Uterus (tissue), 4 donors: Measurements from ENCODE around the gene UBE2R2. TPM values are rescaled to one million over a fixed set of nuclear protein-coding genes. Genes with fewer than 3 reads are reported as not detected.
A peak's percentile ranks its signal among the peaks of the same experiment; 100 is the strongest.

Experiments
- DNase-seq, 2 donors: peaks; one replicate each; pipeline ENCODE4 v3.0.0-alpha.2; 2019 to 2020
- H3K27ac ChIP-seq, 2 donors: fragments of 200-600 bp; sonication (generic); 1 replicate in 1 of 2; 2 replicates in 1 of 2; pipeline ENCODE4 v1.5.1; 2016 to 2018
- H3K27me3 ChIP-seq, 2 donors: fragments of 200-600 bp; sonication (generic); one replicate each; pipeline ENCODE4 v1.5.1; 2018 to 2019; ENCODE audit warnings: control low read depth in 1 of 2
- H3K36me3 ChIP-seq, 2 donors: fragments of 200-600 bp; sonication (generic); one replicate each; pipeline ENCODE4 v1.5.1; 2019; ENCODE audit warnings: control low read depth in 1 of 2
- H3K4me1 ChIP-seq, 2 donors: fragments of 200-600 bp; sonication (generic); one replicate each; pipeline ENCODE4 v1.5.1; 2018 to 2019; ENCODE audit warnings: control low read depth in 1 of 2
- H3K4me3 ChIP-seq, 2 donors: fragments of 200-600 bp; sonication (generic); 1 replicate in 1 of 2; 2 replicates in 1 of 2; pipeline ENCODE4 v1.5.1; 2018 to 2019; ENCODE audit warnings: mild to moderate bottlenecking in 1 of 2
- H3K9me3 ChIP-seq, 2 donors: fragments of 200-600 bp; sonication (generic); one replicate each; pipeline ENCODE4 v1.5.1; 2019; ENCODE audit warnings: control low read depth in 1 of 2
- POLR2A ChIP-seq, 2 donors: fragments of 450-650 bp; IDR thresholded peaks; one replicate each; pipeline ENCODE4 v1.6.1; 2016; ENCODE audit warnings: antibody characterized with exemption in 2 of 2, mild to moderate bottlenecking in 1 of 2, moderate library complexity in 1 of 2
- intact Hi-C: fragments of 100-400 bp; cut with DNase I; formaldehyde crosslinking; loops from one replicate; pipeline ENCODE4 v1.15.1; 2023; ENCODE audit warnings: low total_unique reads
- total RNA-seq, 4 donors: library from RNA; depleted of rRNA in 3 of 4; stranded (reverse); fragments of >200 nt in 3 of 4; gene quantifications; one replicate each; pipeline versions ENCODE4 v1.1.0 to v1.2.4, GENCODE V29; 2014 to 2023
- TF ChIP-seq, protein P1 (sequence below), 4 experiments: fragments of 200-600 bp in 2 of 4; fragments of 450-650 bp in 2 of 4; sonication (generic) in 2 of 4; IDR thresholded peaks; one replicate each; pipeline ENCODE4 v1.5.1; 2016 to 2019; ENCODE audit warnings: antibody characterized with exemption in 4 of 4, mild to moderate bottlenecking in 2 of 4, moderate library complexity in 1 of 4
- donor health status: DM: yes; HTN: yes; CAD: no.

The UBE2R2 gene
- total RNA-seq, 4 donors from 2014 or later, result 5.4 to 46.9 (median 22.1) TPM

DNA sequence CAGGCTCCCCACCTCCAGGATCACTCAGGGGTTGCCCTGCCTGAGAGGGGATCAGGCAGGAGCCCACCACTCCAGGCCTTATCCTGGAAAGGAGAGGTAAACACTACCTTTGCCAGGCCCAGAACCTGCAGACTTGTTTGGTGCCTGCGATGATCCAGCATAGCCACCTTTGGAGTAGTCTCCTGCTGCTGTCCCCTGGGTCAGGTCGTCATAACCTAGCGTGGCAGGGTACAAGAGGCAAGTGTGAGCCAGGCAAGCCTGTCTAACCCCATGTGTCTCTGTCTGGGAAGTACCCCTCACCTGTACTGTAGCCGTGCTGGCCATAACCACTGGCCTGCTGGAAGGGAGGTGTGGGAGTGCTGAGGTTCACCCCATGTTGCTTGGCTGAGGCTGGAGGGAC lies 106.1 kb downstream of the UBE2R2 start:
- Histone ChIP-seq H3K4me3 (no peak overlapping the region), H3K4me1 (no peaks in the 10 kb centered on the region), H3K36me3 (no peaks in the 10 kb centered on the region), H3K27me3 (no peaks in the 10 kb centered on the region), H3K27ac (no peak overlapping the region), H3K9me3 (no peaks in the 10 kb centered on the region)
- intact Hi-C loops, result no loop called here
- no peak for DNase-seq
- no peak for TF ChIP-seq POLR2A (IDR thresholded peaks at IDR 0.05)
- TF ChIP-seq, protein P1, sequence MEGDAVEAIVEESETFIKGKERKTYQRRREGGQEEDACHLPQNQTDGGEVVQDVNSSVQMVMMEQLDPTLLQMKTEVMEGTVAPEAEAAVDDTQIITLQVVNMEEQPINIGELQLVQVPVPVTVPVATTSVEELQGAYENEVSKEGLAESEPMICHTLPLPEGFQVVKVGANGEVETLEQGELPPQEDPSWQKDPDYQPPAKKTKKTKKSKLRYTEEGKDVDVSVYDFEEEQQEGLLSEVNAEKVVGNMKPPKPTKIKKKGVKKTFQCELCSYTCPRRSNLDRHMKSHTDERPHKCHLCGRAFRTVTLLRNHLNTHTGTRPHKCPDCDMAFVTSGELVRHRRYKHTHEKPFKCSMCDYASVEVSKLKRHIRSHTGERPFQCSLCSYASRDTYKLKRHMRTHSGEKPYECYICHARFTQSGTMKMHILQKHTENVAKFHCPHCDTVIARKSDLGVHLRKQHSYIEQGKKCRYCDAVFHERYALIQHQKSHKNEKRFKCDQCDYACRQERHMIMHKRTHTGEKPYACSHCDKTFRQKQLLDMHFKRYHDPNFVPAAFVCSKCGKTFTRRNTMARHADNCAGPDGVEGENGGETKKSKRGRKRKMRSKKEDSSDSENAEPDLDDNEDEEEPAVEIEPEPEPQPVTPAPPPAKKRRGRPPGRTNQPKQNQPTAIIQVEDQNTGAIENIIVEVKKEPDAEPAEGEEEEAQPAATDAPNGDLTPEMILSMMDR (IDR thresholded peaks at IDR 0.05), result no peak

DNA sequence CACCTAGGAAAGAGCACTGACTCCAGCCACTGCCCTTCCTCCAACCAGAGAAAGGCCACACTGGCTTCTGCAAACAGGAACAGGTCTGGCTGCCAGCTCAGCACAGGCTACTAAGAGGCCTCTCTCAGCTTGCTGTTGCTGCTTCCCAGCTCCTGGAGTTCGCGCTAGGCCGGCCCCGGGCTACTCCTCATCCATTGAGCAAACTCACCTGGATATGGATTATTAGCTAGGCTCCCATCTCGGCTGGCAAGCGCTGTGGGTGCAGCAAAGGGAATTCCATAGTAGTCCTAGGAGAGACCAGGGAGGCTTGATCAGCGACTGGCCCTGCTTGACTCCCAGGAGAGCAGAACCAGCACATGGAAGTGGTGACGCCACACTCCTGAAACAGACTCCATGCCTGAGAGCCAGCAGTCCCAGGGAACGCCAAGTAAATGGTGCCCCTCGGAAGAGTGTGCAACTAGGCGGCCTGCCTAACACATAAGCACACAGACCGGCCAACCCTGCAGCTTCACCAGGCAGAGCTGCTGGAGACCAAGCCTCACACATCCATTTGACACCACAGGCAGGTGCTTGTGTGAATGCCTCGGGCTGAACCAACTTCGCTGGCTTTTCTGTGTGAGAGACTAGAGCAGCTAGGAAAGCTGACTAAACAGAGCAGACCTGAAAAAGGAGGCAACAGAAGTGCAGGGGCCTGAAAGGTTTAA lies 107.2 kb downstream of the UBE2R2 start:
- DNase-seq, result no peak
- intact Hi-C loops, result no loop called here
- H3K9me3 ChIP-seq, result no peaks in the 10 kb centered on the region
- no peaks in the 10 kb centered on the region for H3K4me1 ChIP-seq
- no peak for TF ChIP-seq POLR2A (IDR thresholded peaks at IDR 0.05)
- TF ChIP-seq, protein P1 (IDR thresholded peaks at IDR 0.05), result no peak
- no peak overlapping the region for H3K27ac ChIP-seq
- no peak overlapping the region for H3K4me3 ChIP-seq
- no peaks in the 10 kb centered on the region for H3K27me3 ChIP-seq
- no peaks in the 10 kb centered on the region for H3K36me3 ChIP-seq

DNA sequence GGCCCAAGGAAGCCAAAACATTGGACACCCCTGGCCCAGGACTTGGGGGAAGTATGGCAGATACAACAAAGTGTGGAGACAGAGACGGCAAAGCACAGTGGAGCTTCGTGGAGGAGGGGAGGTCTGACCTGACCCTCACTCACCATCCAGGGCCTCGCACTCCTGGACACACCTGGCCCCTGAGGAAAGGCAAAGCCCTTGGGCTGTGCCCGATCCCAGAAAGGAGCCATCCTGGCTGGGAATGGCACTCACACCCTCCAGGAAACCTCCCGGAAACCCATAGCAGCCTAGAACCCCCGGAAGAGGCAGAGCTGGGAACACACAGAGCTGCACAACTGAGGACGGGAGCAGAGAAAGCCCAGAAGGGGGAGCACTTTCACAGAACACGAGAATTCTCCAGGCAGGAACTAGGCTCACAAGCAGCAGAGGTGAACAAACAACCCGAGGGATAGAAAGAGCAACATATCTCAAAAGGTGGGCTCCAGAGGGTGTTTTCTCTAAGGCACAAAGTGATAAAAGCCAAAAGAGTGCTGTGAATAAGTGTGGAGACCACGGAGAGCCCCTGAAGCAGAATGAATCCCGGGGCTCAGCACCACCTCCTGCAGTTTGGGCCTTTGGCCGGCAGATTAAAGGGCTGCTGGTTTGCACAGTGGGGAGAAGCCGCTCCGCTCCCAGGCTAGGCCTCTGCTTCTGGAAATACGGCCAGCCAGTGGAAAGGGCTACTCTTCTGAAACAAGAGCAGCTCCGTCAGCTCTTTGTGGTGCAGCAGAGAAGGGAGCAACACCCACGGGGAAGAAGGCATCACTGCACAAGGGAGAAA lies 108.2 kb downstream of the UBE2R2 start:
- H3K4me3 ChIP-seq, result no peak overlapping the region
- TF ChIP-seq, protein P1 (IDR thresholded peaks at IDR 0.05), result peak; percentile 40 to 53 (median 48)
- TF ChIP-seq POLR2A (IDR thresholded peaks at IDR 0.05), result no peak
- peak overlapping the region; percentile 15 to 33 for H3K27ac ChIP-seq
- intact Hi-C loops, result no loop called here
- no peaks in the 10 kb centered on the region for H3K9me3 ChIP-seq
- peak; percentile 49 to 51 for DNase-seq
- no peaks in the 10 kb centered on the region for H3K36me3 ChIP-seq
- H3K27me3 ChIP-seq, result no peaks in the 10 kb centered on the region
- no peaks in the 10 kb centered on the region for H3K4me1 ChIP-seq

DNA sequence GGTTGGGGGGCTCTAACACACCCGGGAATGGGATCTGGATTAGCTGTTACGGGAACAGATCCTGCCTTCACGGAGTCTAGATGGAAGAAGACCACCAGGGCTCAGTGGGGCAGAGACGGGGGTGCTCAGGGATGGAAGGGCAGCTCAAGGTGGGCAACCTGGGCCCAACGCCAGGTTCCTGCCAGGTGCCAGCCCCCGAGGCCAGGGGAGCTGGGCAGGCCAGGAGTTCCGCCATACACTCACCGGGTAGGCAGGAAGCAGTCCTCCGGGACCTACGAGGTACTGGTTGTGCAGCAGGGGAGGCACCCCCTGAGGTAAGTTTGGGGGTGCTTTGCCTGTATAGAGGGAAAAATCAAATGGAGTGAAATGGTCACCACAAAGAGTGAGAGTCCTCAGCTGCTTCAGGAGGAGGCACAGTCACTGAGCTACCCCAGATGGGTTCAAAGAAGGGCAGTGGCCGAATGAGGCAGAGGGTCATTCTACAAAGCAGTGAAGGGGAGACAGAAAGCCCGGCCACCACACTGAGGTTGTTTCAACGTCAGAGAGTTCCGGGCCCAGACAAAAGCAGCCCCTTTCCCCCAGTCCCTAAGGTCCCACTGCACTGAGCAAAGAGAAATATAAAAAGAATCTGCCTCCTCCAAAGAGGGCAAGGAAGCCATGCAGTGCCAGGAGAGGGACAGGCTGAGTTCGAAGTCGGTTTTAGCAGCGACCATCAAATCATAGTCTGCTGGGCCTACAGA lies 110.0 kb downstream of the UBE2R2 start:
- Histone ChIP-seq H3K4me3 (no peak overlapping the region), H3K9me3 (no peaks in the 10 kb centered on the region), H3K27ac (no peak overlapping the region), H3K4me1 (no peaks in the 10 kb centered on the region), H3K27me3 (no peaks in the 10 kb centered on the region), H3K36me3 (no peaks in the 10 kb centered on the region)
- no peak for TF ChIP-seq POLR2A (IDR thresholded peaks at IDR 0.05)
- intact Hi-C loops, result no loop called here
- DNase-seq, result no peak

DNA sequence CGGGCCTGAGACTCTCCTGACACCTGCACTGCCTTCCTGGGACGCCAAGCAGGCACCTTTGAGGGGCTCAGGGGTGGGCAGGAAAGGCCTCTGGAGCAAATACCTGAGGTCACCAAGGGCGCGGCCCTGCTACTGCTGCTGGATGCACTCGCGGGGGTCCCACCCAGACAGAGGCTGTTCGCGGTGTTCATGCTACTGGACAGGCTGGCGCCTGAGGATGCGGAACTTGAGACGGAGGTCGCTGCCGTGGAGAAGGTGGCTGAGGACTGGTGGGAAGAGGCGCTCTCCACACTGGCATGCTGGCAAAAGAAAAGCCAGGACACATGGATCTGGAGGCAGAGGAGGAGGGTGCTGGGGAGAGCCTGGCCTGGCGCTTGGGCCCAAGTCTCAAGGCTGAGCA lies 110.7 kb downstream of the UBE2R2 start:
- Histone ChIP-seq H3K27ac (no peak overlapping the region), H3K4me1 (no peaks in the 10 kb centered on the region), H3K27me3 (no peaks in the 10 kb centered on the region), H3K4me3 (no peak overlapping the region), H3K9me3 (no peaks in the 10 kb centered on the region), H3K36me3 (no peaks in the 10 kb centered on the region)
- TF ChIP-seq POLR2A (IDR thresholded peaks at IDR 0.05), result no peak
- TF ChIP-seq, protein P1 (IDR thresholded peaks at IDR 0.05), result no peak
- intact Hi-C loops, result no loop called here
- DNase-seq, result no peak
